GM20000 (cell line): ENCODE data around the gene STX16.

Source experiments
- DNase-seq: peaks from one replicate; pipeline ENCODE4 v3.0.0; 2012; ENCODE audit warnings: low spot score
- TF ChIP-seq, protein P1 (sequence below): IDR thresholded peaks from 2 replicates; pipeline ENCODE4 v1.5.1; 2012; ENCODE audit warnings: mild to moderate bottlenecking, control low read depth; ENCODE audit errors: extremely low read depth, missing control alignments

STX16 gene

DNA sequence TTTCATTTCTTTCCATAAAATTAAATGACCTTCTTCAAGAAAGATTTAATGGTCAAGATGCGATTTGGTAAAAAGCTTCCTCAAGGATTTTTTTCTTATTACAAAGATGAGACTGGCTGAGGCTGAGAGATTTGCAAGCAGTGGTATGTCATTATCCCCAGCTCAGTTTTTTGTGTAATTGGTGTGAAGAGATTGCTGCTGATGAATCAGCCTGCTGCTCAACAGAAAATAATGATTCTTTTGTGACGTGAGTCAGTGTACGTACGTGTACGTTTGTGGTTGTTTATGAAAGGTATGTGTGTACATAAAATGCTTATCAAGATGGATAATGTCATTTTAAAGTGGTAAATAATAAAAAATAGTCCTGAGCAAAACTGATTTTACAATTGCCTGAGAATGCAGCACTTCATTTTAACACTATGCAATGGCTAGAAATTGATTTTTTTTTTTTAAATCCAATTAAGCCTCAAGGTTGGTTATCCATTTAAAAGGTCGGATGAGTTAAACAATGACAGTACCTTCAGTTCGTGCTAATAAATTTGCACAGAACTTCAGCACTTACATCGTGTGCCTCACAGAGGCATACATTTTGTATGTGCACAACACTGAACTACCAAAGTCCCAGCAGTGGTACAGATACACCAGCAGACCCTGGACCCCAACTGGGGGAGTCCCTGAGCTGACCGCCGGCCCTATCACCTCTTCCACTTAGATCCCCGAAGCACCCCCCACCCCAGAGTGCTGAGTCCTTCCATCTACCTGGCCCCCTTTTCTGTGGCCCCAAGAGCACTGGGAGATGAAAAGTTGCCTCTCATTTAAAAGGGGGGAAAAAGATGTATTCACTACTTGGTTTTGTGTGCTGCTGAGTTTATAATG is 31.8 kb downstream of the STX16 start:
- no peak for DNase-seq
- TF ChIP-seq, protein P1, sequence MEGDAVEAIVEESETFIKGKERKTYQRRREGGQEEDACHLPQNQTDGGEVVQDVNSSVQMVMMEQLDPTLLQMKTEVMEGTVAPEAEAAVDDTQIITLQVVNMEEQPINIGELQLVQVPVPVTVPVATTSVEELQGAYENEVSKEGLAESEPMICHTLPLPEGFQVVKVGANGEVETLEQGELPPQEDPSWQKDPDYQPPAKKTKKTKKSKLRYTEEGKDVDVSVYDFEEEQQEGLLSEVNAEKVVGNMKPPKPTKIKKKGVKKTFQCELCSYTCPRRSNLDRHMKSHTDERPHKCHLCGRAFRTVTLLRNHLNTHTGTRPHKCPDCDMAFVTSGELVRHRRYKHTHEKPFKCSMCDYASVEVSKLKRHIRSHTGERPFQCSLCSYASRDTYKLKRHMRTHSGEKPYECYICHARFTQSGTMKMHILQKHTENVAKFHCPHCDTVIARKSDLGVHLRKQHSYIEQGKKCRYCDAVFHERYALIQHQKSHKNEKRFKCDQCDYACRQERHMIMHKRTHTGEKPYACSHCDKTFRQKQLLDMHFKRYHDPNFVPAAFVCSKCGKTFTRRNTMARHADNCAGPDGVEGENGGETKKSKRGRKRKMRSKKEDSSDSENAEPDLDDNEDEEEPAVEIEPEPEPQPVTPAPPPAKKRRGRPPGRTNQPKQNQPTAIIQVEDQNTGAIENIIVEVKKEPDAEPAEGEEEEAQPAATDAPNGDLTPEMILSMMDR: no peak

DNA sequence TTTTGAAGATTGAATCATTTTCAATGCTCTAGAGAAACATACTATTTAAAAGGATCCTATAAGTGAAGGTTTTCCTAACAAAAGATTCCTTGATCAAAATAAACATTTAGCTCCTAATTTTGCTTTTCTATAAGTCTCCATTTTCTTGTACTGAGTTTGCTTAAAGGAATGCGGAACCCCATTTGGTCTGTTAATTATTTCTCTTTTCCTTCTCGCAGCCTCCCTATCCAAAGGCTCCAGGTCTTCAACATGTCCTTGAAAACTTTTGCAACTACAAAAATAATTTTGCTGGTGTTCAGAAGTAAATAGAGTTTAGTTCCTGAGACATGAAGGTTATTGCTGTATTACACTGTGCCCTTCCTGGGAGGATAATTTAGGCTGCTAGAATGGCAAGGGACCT is 33.2 kb downstream of the STX16 start:
- DNase-seq: no peak
- TF ChIP-seq, protein P1: no peak

DNA sequence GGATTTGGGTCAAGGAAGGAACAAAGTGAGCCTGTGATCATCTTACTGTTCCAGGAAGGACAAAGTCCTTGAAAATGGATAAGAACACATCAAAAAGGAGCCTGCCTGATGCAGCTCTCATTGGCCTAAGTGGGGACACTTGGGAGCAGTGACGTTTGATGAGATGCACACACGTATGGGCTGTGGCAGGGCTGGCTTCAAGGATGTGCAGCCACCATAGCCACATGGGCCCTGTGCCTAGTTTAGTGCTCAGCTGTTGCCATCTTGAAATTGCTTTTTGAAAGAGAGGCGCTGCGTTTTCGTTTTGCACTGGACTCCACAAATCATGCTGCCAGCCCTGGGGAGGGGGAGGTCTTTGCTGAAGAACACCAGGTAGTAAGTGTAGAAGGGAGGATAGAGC is 34.9 kb downstream of the STX16 start:
- no peak for DNase-seq
- TF ChIP-seq, protein P1: no peak

DNA sequence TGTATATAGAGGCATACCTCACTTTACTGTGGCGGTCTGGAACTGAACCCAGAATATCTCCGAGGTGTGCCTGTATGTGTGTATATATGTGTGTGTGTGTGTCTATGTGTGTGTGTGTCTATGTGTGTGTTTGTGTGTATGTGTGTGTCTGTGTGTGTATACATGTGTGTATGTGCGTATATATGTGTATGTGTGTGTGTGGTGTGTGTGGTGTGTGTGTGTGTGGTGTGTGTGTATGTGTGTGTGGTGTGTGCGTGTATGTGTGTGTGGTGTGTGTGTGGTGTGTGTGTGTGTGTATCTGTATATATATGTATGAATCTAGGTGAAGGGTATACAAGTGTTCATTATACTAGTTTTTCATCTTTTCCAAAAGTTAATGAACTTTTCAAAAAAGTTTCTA is 37.3 kb downstream of the STX16 start:
- DNase-seq: no peak
- TF ChIP-seq, protein P1: no peak

DNA sequence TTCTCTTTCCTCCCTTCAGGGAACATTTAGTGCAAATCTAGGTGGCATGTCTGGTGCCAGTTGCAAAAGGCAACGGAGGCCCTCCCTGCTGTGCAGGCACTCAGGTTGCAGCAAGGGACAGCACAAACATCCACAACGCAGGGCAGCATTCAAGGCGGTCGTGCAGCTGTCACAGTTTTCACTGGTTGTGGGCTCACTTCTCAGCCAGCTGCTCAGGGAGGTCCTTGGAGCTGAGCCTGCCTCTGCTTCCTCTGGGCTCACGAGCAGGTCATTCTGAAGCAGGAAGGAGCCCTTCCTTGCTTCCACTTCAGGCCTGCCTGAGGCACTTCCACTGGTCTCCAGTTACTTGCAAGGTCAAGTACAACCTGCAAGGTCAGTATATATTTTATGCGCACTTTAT is 37.8 kb downstream of the STX16 start:
- TF ChIP-seq, protein P1: no peak
- no peak for DNase-seq

DNA sequence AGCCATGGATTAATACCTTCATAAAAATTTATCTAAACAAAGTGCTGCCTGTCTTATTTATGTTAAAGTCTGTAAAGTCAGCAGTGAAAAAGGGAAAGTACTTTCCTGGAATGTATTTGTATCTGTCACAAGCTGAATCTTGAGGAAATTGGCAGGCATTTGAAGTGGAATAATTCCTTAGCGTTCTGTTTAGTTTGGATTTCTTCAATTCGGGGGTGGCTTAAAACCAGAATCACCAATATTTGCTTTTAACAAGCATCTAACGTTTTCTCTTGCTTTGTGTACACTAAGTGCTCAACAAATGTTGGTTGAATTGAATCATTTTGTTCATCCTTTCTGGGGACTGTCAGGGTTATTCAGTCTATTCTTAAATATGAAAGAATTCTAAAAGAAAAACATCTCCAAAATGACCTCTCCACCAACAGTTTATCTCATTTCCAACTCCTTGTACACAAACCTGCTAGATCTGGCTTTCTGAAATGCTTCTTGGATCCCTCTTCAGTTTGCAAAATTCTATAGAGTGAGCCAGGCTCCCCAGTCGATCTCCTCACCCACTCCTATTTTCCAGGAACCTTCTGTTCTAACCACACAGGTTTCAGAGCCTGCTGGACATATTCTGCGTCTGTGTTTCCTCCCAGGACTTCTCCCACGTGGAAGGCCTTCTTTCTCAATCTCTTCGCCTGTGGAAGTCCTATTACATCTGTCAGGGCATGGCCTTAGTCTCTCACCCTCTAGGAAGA is 39.5 kb downstream of the STX16 start:
- TF ChIP-seq, protein P1: no peak
- DNase-seq: no peak
